Sigmoid colon (tissue), 4 donors: ENCODE measurements around the gene RCCD1.

ENCODE experiments used
- CTCF ChIP-seq, 4 experiments: fragments of 450-650 bp in 3 of 4; fragments of 200-600 bp in 1 of 4; IDR thresholded peaks; one replicate each; pipeline ENCODE4 v1.5.1; 2016 to 2019; ENCODE audit warnings: antibody characterized with exemption in 4 of 4, mild to moderate bottlenecking in 3 of 4, moderate library complexity in 2 of 4
- EP300 ChIP-seq, 4 donors: sonication (generic); formaldehyde crosslinking; IDR thresholded peaks; one replicate each; pipeline ENCODE4 v1.6.1; 2017; ENCODE audit warnings: antibody characterized with exemption in 4 of 4
- POLR2A ChIP-seq, 2 donors: fragments of 450-650 bp; IDR thresholded peaks; one replicate each; pipeline ENCODE4 v1.6.1; 2016; ENCODE audit warnings: antibody characterized with exemption in 2 of 2, mild to moderate bottlenecking in 2 of 2, moderate library complexity in 2 of 2
- POLR2AphosphoS5 ChIP-seq, 4 donors: sonication (generic); formaldehyde crosslinking; IDR thresholded peaks; one replicate each; pipeline ENCODE4 v1.6.1; 2017; ENCODE audit warnings: antibody characterized with exemption in 4 of 4

GRCh38 chr15:90957031-90957790, 2.5 kb downstream of the RCCD1 start:
- no peak for TF ChIP-seq CTCF (IDR thresholded peaks at IDR 0.05)
- no peak for TF ChIP-seq POLR2A (IDR thresholded peaks at IDR 0.05)
- no peak for TF ChIP-seq POLR2AphosphoS5 (IDR thresholded peaks at IDR 0.05)
- no peak for TF ChIP-seq EP300 (IDR thresholded peaks at IDR 0.05)
